ENCODE data around the gene IAH1.

IAH1 gene

DNA sequence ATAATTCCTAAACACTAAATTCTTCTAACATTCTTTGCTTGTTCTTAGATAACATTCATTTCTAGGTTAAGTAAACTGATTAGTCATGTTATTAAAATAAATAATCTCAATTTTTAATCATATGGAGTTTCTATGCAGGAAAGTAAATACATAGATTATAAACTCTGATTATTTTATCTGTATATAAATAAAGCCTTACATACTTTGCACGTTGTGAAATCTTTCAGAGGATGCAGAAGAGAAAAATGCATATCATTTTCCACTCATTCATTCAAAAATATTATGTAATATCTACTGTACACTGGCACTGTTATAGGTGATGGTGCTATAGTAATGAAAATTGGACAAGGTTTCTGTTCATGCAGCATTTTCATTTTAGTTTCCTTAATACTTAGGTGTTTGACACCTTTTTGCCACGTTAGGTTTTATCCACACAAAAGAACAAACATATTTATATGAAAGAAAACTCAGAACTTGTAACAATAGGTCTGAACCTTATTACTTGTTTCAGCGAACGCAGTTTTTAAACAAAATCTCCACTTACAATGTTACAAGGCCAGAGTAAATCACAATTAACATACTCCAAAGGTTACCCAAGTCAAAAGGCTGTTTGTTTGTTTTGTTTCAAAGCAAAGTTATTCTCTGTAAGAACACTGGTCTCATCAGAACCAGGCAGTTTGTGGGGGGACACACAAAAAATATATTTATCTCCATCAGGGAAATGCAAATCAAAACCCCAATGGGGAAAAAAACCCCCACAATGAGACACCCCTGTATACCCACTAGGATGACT, 53.8 kb downstream of the IAH1 start:
- Histone ChIP-seq H3K27me3 (ENCODE audit: control insufficient read depth in 1 of 2, insufficient read depth in 2 of 2, low read length in 2 of 2) (no peaks in the 10 kb centered on the region), H3K4me3 (ENCODE audit: low read length in 2 of 2) (no peak overlapping the region), H3K4me1 (ENCODE audit: control insufficient read depth, insufficient read depth, low read length) (no peaks in the 10 kb centered on the region), H3K9me3 (ENCODE audit: control insufficient read depth in 2 of 2, low read length in 2 of 2) (no peaks in the 10 kb centered on the region), H3K27ac (ENCODE audit: low read length) (no peak overlapping the region), H3K9ac (ENCODE audit: low read length in 2 of 2) (no peak overlapping the region), H3K36me3 (ENCODE audit: control insufficient read depth in 2 of 2, insufficient read depth in 2 of 2, low read length in 2 of 2) (peaks cover 9 to 12% of the 10 kb centered on the region in 2 donors)

DNA sequence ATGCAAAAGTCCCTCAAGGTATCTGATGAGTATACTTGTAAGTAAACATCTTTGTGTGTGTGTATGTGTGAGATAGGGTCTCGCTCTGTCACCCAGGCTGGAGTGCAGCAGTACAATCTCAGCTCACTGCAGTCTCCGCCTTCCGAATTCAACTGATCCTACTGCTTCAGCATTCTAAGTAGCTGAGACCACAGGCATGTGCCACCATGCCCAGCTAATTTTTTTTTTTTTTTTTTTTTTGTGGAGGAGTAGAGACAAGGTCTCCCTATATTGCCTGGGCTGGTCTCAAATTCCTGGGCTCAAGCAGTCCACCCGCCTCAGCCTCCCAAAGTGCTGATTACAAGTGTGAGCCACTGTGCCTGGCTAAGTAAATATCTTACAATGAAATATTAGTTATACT, 58.1 kb downstream of the IAH1 start:
- Histone ChIP-seq H3K9ac (ENCODE audit: low read length in 2 of 2) (no peak overlapping the region), H3K36me3 (ENCODE audit: control insufficient read depth in 2 of 2, insufficient read depth in 2 of 2, low read length in 2 of 2) (peaks cover 4 to 8% of the 10 kb centered on the region in 2 donors), H3K27me3 (ENCODE audit: control insufficient read depth in 1 of 2, insufficient read depth in 2 of 2, low read length in 2 of 2) (no peaks in the 10 kb centered on the region), H3K9me3 (ENCODE audit: control insufficient read depth in 2 of 2, low read length in 2 of 2) (no peaks in the 10 kb centered on the region), H3K4me3 (ENCODE audit: low read length in 2 of 2) (no peak overlapping the region), H3K4me1 (ENCODE audit: control insufficient read depth, insufficient read depth, low read length) (no peaks in the 10 kb centered on the region), H3K27ac (ENCODE audit: low read length) (no peak overlapping the region)

GRCh38 chr2:9533663-9534062, 59.3 kb downstream of the IAH1 start:
- Histone ChIP-seq H3K9me3 (ENCODE audit: control insufficient read depth in 2 of 2, low read length in 2 of 2) (no peaks in the 10 kb centered on the region), H3K27me3 (ENCODE audit: control insufficient read depth in 1 of 2, insufficient read depth in 2 of 2, low read length in 2 of 2) (no peaks in the 10 kb centered on the region), H3K4me3 (ENCODE audit: low read length in 2 of 2) (no peak overlapping the region), H3K36me3 (ENCODE audit: control insufficient read depth in 2 of 2, insufficient read depth in 2 of 2, low read length in 2 of 2) (peaks cover 4 to 8% of the 10 kb centered on the region in 2 donors), H3K9ac (ENCODE audit: low read length in 2 of 2) (no peak overlapping the region), H3K27ac (ENCODE audit: low read length) (no peak overlapping the region), H3K4me1 (ENCODE audit: control insufficient read depth, insufficient read depth, low read length) (no peaks in the 10 kb centered on the region)

DNA sequence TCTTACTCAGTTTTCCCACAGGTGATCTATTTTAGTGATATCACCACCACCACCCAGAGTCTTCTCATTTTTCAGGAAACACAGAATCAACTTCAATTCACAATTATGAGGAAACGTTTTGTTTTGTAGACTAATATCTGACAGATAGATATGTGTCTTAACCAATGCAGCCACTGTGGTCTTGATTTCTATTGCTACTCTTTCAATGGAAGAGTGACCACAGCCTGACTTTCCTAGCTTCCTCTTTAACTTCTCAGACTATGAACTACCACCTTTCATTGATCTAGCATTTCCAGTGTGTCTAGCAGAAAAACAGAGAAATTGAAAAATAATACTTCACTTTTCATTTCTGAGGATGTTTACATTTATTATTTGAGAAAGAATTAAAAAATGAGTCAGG, 60.8 kb downstream of the IAH1 start:
- peaks cover 0 to 4% of the 10 kb centered on the region in 2 donors for H3K36me3 ChIP-seq (ENCODE audit: control insufficient read depth in 2 of 2, insufficient read depth in 2 of 2, low read length in 2 of 2)
- H3K9me3 ChIP-seq (ENCODE audit: control insufficient read depth in 2 of 2, low read length in 2 of 2): no peaks in the 10 kb centered on the region
- no peak overlapping the region for H3K4me3 ChIP-seq (ENCODE audit: low read length in 2 of 2)
- no peak overlapping the region for H3K27ac ChIP-seq (ENCODE audit: low read length)
- H3K9ac ChIP-seq (ENCODE audit: low read length in 2 of 2): no peak overlapping the region
- H3K4me1 ChIP-seq (ENCODE audit: control insufficient read depth, insufficient read depth, low read length): no peaks in the 10 kb centered on the region
- H3K27me3 ChIP-seq (ENCODE audit: control insufficient read depth in 1 of 2, insufficient read depth in 2 of 2, low read length in 2 of 2): no peaks in the 10 kb centered on the region

- H3K9me3 ChIP-seq (ENCODE audit: control insufficient read depth in 2 of 2, low read length in 2 of 2): no peaks in the 10 kb centered on the region
- no peak overlapping the region for H3K27ac ChIP-seq (ENCODE audit: low read length)
- H3K4me1 ChIP-seq (ENCODE audit: control insufficient read depth, insufficient read depth, low read length): no peaks in the 10 kb centered on the region
- H3K36me3 ChIP-seq (ENCODE audit: control insufficient read depth in 2 of 2, insufficient read depth in 2 of 2, low read length in 2 of 2): peaks cover 2 to 4% of the 10 kb centered on the region in 2 donors
- no peaks in the 10 kb centered on the region for H3K27me3 ChIP-seq (ENCODE audit: control insufficient read depth in 1 of 2, insufficient read depth in 2 of 2, low read length in 2 of 2)
- H3K4me3 ChIP-seq (ENCODE audit: low read length in 2 of 2): no peak overlapping the region
- no peak overlapping the region for H3K9ac ChIP-seq (ENCODE audit: low read length in 2 of 2)
Measured at GRCh38 chr2:9536504-9536903, 62.2 kb downstream of the IAH1 start.

- H3K9me3 ChIP-seq (ENCODE audit: control insufficient read depth in 2 of 2, low read length in 2 of 2): no peaks in the 10 kb centered on the region
- no peaks in the 10 kb centered on the region for H3K4me1 ChIP-seq (ENCODE audit: control insufficient read depth, insufficient read depth, low read length)
- H3K27ac ChIP-seq (ENCODE audit: low read length): no peak overlapping the region
- H3K36me3 ChIP-seq (ENCODE audit: control insufficient read depth in 2 of 2, insufficient read depth in 2 of 2, low read length in 2 of 2): peaks cover 2 to 4% of the 10 kb centered on the region in 2 donors
- H3K27me3 ChIP-seq (ENCODE audit: control insufficient read depth in 1 of 2, insufficient read depth in 2 of 2, low read length in 2 of 2): no peaks in the 10 kb centered on the region
- H3K9ac ChIP-seq (ENCODE audit: low read length in 2 of 2): no peak overlapping the region
- H3K4me3 ChIP-seq (ENCODE audit: low read length in 2 of 2): no peak overlapping the region
Measured at GRCh38 chr2:9538000-9538507, 63.7 kb downstream of the IAH1 start.
